ENCODE measurements around the gene MORC1.

Gene MORC1

DNA sequence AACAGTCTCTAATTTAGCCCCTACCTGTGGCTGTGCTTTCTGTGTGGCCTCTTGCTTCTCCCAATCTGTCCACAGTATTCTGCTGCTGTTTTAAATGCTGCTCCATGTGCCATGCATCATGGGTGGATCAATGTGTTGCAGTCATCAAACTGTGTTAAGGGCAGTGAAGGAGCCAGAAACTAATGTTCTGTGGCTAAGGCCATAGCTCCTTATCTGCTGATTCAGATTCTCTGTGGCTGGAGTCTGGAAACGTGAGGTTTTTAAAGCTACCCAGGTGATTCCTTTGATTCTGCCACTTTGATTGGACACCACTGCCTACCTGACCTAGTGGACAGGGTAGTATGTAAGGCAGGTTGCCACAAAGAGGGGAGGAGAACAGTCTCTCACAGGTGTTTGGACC is 44.8 kb downstream of the MORC1 start:
- Histone ChIP-seq H3K27ac (ENCODE audit: insufficient read depth, low read depth, low read length, poor library complexity, severe bottlenecking) (no peak overlapping the region), H3K4me3 (ENCODE audit: insufficient read depth, low read depth, low read length) (no peak overlapping the region), H3K9me3 (ENCODE audit: control insufficient read depth, low read length) (no peaks in the 10 kb centered on the region), H3K36me3 (ENCODE audit: control insufficient read depth, insufficient read depth, low read length) (no peaks in the 10 kb centered on the region), H3K27me3 (ENCODE audit: control insufficient read depth, insufficient read depth, low read length, poor library complexity, severe bottlenecking) (no peaks in the 10 kb centered on the region), H3K4me1 (ENCODE audit: control insufficient read depth, insufficient read depth, low read length) (no peaks in the 10 kb centered on the region)
- WGBS, 2 experiments: 89 to 92% methylated on average over 1 of the region's 1 CpG

DNA sequence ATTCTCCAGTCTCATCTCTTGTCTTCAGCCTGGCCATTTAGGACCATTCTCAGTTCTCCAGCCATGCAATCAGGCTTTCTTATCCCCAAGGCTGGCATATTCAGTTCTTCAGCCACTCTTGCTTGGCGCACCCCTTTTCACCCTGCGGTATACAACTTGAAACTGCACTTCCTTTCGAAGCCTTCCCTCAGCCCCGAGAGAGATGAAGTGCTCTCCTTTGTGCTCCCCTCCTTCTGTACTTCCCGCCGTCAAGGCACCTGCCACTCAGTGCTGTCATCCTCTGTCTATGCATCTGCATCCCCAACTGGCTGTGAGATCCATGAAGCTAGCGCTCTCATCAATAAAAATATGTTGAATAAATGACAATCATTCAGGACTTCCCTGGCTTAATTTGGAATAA is 45.7 kb downstream of the MORC1 start:
- Histone ChIP-seq H3K4me3 (ENCODE audit: insufficient read depth, low read depth, low read length) (no peak overlapping the region), H3K9me3 (ENCODE audit: control insufficient read depth, low read length) (no peaks in the 10 kb centered on the region), H3K27me3 (ENCODE audit: control insufficient read depth, insufficient read depth, low read length, poor library complexity, severe bottlenecking) (no peaks in the 10 kb centered on the region), H3K27ac (ENCODE audit: insufficient read depth, low read depth, low read length, poor library complexity, severe bottlenecking) (no peak overlapping the region), H3K36me3 (ENCODE audit: control insufficient read depth, insufficient read depth, low read length) (no peaks in the 10 kb centered on the region), H3K4me1 (ENCODE audit: control insufficient read depth, insufficient read depth, low read length) (no peaks in the 10 kb centered on the region)
- WGBS, 2 experiments: 81 to 83% methylated on average over 7 of the region's 7 CpGs

DNA sequence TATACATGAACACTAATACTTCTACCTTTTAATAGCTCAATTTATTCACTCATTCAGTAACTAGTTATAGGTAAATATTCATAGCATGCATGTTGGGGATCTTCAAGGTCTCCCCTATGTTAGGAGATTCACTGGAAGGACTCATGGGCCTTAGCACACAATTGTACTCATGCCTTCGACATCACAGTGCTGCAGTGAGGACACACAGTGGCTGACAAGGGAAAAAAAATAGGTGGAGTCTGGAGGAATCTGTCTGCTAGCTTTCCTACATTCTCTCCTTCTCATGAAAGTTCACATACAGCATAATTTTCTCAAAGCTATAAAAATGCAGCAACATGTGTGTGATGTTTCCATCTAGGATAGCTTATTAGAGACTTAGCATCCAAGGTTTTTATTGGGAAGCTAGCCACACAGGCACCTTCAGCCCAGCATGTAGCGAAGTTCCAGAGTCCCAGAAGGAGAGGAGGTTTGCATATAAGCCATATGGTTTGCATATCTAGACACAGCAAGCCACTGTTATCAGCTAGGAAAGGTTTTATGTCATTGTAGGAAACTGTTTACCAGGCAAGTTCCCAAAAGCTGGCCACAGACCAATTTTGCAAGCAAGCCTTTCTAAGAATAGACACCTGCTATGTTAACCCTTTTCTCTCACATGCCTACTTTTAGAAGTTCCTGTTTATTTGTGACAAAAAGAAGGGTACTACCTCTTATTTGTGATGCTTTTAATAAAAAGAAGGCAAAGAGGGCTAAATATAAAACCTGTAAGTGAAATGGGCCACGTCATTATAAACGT is 46.4 kb downstream of the MORC1 start:
- no peaks in the 10 kb centered on the region for H3K9me3 ChIP-seq (ENCODE audit: control insufficient read depth, low read length)
- H3K36me3 ChIP-seq (ENCODE audit: control insufficient read depth, insufficient read depth, low read length): no peaks in the 10 kb centered on the region
- 85 to 92% methylated on average over 4 of the region's 4 CpGs for WGBS, 2 experiments
- H3K4me1 ChIP-seq (ENCODE audit: control insufficient read depth, insufficient read depth, low read length): no peaks in the 10 kb centered on the region
- H3K4me3 ChIP-seq (ENCODE audit: insufficient read depth, low read depth, low read length): no peak overlapping the region
- H3K27ac ChIP-seq (ENCODE audit: insufficient read depth, low read depth, low read length, poor library complexity, severe bottlenecking): no peak overlapping the region
- H3K27me3 ChIP-seq (ENCODE audit: control insufficient read depth, insufficient read depth, low read length, poor library complexity, severe bottlenecking): no peaks in the 10 kb centered on the region

DNA sequence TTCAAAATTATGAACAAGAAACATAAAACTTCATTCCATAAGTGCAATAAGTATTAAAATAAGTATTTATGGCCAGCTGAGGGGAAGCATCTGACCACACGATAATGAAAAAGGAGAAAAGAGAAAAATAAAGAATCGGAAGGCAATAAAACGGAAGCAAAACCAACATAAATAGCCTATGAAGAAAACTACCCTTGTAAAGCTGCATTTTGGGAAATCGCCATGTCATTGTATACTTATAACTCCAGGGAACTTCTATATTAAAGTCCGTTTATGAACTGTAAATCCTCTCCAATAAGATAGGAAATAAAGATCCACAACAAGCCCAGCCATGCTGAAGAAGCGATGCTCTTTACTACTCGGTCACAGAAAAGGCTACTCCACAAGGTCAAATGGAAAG is 47.7 kb downstream of the MORC1 start:
- no peaks in the 10 kb centered on the region for H3K36me3 ChIP-seq (ENCODE audit: control insufficient read depth, insufficient read depth, low read length)
- 91 to 93% methylated on average over 7 of the region's 7 CpGs for WGBS, 2 experiments
- no peaks in the 10 kb centered on the region for H3K4me1 ChIP-seq (ENCODE audit: control insufficient read depth, insufficient read depth, low read length)
- H3K27ac ChIP-seq (ENCODE audit: insufficient read depth, low read depth, low read length, poor library complexity, severe bottlenecking): no peak overlapping the region
- no peaks in the 10 kb centered on the region for H3K9me3 ChIP-seq (ENCODE audit: control insufficient read depth, low read length)
- no peaks in the 10 kb centered on the region for H3K27me3 ChIP-seq (ENCODE audit: control insufficient read depth, insufficient read depth, low read length, poor library complexity, severe bottlenecking)
- H3K4me3 ChIP-seq (ENCODE audit: insufficient read depth, low read depth, low read length): no peak overlapping the region

DNA sequence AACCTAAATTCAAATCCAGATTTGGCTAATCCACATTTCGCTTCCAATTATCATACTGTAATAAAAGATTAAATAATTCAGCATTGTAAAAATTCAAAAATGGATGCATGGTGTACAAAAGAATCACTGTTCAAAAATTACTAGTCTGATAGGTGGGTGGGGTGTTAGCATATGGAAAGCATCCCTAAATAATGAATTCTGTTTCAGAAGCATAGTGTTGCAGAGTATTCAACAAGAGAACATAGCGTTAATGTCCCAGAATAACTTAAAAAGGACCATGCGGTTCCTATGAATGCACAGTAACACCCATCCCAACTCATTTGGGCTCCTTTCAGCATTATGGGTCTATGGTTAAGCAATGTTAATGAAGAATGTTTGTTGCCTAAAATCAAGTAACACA is 51.1 kb downstream of the MORC1 start:
- H3K4me1 ChIP-seq (ENCODE audit: control insufficient read depth, insufficient read depth, low read length): no peaks in the 10 kb centered on the region
- H3K9me3 ChIP-seq (ENCODE audit: control insufficient read depth, low read length): no peaks in the 10 kb centered on the region
- H3K27ac ChIP-seq (ENCODE audit: insufficient read depth, low read depth, low read length, poor library complexity, severe bottlenecking): no peak overlapping the region
- no peaks in the 10 kb centered on the region for H3K36me3 ChIP-seq (ENCODE audit: control insufficient read depth, insufficient read depth, low read length)
- H3K4me3 ChIP-seq (ENCODE audit: insufficient read depth, low read depth, low read length): no peak overlapping the region
- H3K27me3 ChIP-seq (ENCODE audit: control insufficient read depth, insufficient read depth, low read length, poor library complexity, severe bottlenecking): no peaks in the 10 kb centered on the region
- 93 to 100% methylated on average over 2 of the region's 3 CpGs for WGBS, 2 experiments

DNA sequence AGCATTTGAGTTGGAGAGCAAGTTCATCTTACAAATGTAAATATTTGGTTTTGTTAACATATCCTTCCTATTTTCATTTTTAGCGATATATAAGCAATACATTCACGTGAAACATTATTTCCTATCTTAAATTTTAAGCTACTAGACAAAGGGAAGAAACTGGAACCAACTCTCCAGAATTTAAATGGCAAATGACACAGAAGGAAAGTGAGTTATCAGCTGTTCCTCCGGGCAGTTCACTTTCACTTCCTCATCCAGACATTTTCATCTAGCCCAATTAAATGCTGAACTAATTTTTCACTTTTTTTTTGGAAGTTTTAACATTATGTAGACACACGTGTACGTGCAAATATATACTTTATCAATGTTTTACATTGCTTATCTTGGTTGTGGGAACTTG is 58.7 kb downstream of the MORC1 start:
- 84 to 93% methylated on average over 3 of the region's 5 CpGs for WGBS, 2 experiments
- H3K27me3 ChIP-seq (ENCODE audit: control insufficient read depth, insufficient read depth, low read length, poor library complexity, severe bottlenecking): no peaks in the 10 kb centered on the region

DNA sequence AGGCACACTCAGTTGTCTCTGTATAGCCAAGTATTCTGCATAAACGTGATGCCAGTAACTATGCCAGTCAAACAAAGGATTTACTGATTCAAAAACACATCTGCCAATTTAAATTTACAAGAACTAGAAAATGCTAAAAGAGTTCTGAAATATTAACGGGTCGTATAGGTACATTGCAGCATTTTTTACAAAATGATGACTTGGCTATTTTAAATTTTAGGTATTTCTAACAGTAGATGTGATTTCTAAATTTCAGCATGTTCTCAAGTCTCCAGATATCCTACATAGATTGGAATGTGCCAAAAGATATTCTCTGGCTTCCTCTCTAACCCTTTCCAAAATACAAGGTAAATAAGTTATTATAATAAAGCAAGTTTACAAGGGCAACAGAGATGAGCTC is 60.3 kb downstream of the MORC1 start:
- H3K27ac ChIP-seq (ENCODE audit: insufficient read depth, low read depth, low read length, poor library complexity, severe bottlenecking): no peak overlapping the region
- no peaks in the 10 kb centered on the region for H3K4me1 ChIP-seq (ENCODE audit: control insufficient read depth, insufficient read depth, low read length)
- no peak overlapping the region for H3K4me3 ChIP-seq (ENCODE audit: insufficient read depth, low read depth, low read length)
- no peaks in the 10 kb centered on the region for H3K27me3 ChIP-seq (ENCODE audit: control insufficient read depth, insufficient read depth, low read length, poor library complexity, severe bottlenecking)
- WGBS, 2 experiments: 95 to 98% methylated on average over 3 of the region's 3 CpGs
- H3K36me3 ChIP-seq (ENCODE audit: control insufficient read depth, insufficient read depth, low read length): no peaks in the 10 kb centered on the region
- H3K9me3 ChIP-seq (ENCODE audit: control insufficient read depth, low read length): no peaks in the 10 kb centered on the region

More for the DNA sequence above, 58.7 kb downstream of the MORC1 start:
- H3K27ac ChIP-seq (ENCODE audit: insufficient read depth, low read depth, low read length, poor library complexity, severe bottlenecking): no peak overlapping the region
- no peaks in the 10 kb centered on the region for H3K4me1 ChIP-seq (ENCODE audit: control insufficient read depth, insufficient read depth, low read length)
- H3K36me3 ChIP-seq (ENCODE audit: control insufficient read depth, insufficient read depth, low read length): no peaks in the 10 kb centered on the region
- H3K4me3 ChIP-seq (ENCODE audit: insufficient read depth, low read depth, low read length): no peak overlapping the region
- no peaks in the 10 kb centered on the region for H3K9me3 ChIP-seq (ENCODE audit: control insufficient read depth, low read length)

DNA sequence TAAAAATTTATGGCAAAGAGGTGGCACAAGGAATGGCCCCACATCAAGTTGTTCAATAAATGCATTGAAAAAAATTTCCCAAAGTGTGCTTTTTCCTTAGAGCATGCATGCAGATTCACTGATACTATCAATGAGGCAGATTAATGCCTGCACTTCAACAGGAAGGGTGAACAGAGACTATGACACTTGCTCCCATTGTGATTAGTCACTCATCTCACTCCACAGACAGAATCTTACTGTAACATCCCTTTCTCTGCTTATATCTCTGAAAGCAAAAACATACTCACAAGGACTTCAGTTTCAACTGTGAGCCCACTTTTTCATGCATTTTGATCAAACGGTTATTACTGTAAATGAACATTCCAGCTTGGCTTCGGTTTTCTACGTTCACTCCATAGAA is 60.9 kb downstream of the MORC1 start:
- Histone ChIP-seq H3K27ac (ENCODE audit: insufficient read depth, low read depth, low read length, poor library complexity, severe bottlenecking) (no peak overlapping the region), H3K4me1 (ENCODE audit: control insufficient read depth, insufficient read depth, low read length) (no peaks in the 10 kb centered on the region), H3K36me3 (ENCODE audit: control insufficient read depth, insufficient read depth, low read length) (no peaks in the 10 kb centered on the region), H3K27me3 (ENCODE audit: control insufficient read depth, insufficient read depth, low read length, poor library complexity, severe bottlenecking) (no peaks in the 10 kb centered on the region), H3K4me3 (ENCODE audit: insufficient read depth, low read depth, low read length) (no peak overlapping the region), H3K9me3 (ENCODE audit: control insufficient read depth, low read length) (no peaks in the 10 kb centered on the region)
- 93 to 100% methylated on average over 2 to 3 of the region's 3 CpGs for WGBS, 2 experiments

DNA sequence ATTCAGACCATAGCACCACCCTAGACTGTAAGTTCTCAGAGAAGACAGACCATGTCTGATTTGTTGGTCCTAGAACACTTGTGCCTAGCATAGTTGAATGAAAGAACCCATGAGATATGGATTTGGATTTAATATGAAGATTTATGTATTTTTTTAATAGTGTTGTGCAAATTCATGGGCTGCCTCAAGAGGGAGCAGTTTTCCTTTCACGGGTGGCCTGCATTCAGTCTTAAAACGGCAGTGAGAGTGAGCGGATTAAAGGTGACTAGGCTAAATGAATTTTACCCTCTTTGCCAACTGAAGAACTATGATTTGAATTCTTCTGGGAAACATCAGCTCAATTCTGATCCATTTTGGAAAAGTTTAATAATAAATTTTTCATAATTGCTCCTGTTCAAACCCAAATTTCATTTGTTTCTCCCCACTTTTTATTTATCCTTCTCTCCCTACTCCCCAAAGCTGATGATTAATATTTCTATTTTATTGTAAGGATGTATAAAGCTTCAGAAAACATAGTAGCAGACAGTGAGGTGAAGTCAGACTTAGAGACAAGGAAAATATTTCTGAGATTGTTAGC is 67.3 kb downstream of the MORC1 start:
- no peaks in the 10 kb centered on the region for H3K4me1 ChIP-seq (ENCODE audit: control insufficient read depth, insufficient read depth, low read length)
- WGBS, 2 experiments: 51 to 76% methylated on average over 3 of the region's 3 CpGs
- H3K4me3 ChIP-seq (ENCODE audit: insufficient read depth, low read depth, low read length): no peak overlapping the region
- no peaks in the 10 kb centered on the region for H3K9me3 ChIP-seq (ENCODE audit: control insufficient read depth, low read length)
- no peaks in the 10 kb centered on the region for H3K36me3 ChIP-seq (ENCODE audit: control insufficient read depth, insufficient read depth, low read length)
- no peaks in the 10 kb centered on the region for H3K27me3 ChIP-seq (ENCODE audit: control insufficient read depth, insufficient read depth, low read length, poor library complexity, severe bottlenecking)
- H3K27ac ChIP-seq (ENCODE audit: insufficient read depth, low read depth, low read length, poor library complexity, severe bottlenecking): no peak overlapping the region

DNA sequence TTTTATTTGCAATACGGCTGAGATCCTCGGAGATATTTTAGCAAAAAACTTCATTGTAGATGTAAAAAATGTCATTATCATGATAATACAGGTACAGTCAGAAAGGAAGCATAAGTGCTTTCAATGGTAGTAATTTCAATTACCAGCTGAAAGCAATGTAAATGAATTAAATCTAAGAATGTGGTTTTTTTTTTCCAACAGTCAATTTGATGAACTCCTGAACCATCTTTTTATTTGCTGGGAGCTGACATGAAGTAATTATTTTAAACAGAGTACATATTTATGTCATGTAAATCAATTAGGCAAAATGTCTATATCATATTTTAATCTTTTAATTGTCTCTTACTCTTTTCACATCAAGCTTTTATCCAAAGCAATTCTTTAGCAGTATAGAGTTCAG is 70.6 kb downstream of the MORC1 start:
- Histone ChIP-seq H3K9me3 (ENCODE audit: control insufficient read depth, low read length) (no peaks in the 10 kb centered on the region), H3K27me3 (ENCODE audit: control insufficient read depth, insufficient read depth, low read length, poor library complexity, severe bottlenecking) (no peaks in the 10 kb centered on the region), H3K36me3 (ENCODE audit: control insufficient read depth, insufficient read depth, low read length) (no peaks in the 10 kb centered on the region), H3K4me1 (ENCODE audit: control insufficient read depth, insufficient read depth, low read length) (no peaks in the 10 kb centered on the region), H3K4me3 (ENCODE audit: insufficient read depth, low read depth, low read length) (no peak overlapping the region), H3K27ac (ENCODE audit: insufficient read depth, low read depth, low read length, poor library complexity, severe bottlenecking) (no peak overlapping the region)
- WGBS, 2 experiments: 75 to 100% methylated on average over 1 to 2 of the region's 2 CpGs

All from ectodermal cell (in vitro differentiated cells).